ENCODE results near the gene MCEMP1.

DNA sequence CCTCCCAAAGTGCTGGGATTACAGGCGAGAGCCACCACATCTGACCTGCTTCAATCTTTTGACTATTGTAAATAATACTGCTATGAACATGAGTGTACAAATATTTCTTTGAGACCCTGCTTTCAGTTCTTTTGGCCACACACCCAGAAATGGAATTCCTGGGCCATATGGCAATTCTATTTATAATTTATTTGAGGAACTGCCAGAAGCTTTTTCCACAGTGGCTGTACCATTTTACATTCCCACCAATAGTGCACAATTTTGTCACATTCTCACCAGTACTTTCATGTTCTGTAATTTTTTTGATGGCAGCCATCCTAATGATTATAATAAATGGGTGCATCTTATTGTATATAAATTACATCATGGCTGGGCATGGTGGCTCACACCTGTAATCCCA is 38.8 kb downstream of the MCEMP1 start:
- no peak for TF ChIP-seq POLR2A (IDR thresholded peaks at IDR 0.05)
- TF ChIP-seq, protein P1, sequence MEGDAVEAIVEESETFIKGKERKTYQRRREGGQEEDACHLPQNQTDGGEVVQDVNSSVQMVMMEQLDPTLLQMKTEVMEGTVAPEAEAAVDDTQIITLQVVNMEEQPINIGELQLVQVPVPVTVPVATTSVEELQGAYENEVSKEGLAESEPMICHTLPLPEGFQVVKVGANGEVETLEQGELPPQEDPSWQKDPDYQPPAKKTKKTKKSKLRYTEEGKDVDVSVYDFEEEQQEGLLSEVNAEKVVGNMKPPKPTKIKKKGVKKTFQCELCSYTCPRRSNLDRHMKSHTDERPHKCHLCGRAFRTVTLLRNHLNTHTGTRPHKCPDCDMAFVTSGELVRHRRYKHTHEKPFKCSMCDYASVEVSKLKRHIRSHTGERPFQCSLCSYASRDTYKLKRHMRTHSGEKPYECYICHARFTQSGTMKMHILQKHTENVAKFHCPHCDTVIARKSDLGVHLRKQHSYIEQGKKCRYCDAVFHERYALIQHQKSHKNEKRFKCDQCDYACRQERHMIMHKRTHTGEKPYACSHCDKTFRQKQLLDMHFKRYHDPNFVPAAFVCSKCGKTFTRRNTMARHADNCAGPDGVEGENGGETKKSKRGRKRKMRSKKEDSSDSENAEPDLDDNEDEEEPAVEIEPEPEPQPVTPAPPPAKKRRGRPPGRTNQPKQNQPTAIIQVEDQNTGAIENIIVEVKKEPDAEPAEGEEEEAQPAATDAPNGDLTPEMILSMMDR (IDR thresholded peaks at IDR 0.05) = no peak

Data from sigmoid colon (tissue), 3 donors.